Omental fat pad (tissue), 4 donors: Measurements from ENCODE around the gene NEK6. TPM values are rescaled to one million over a fixed set of nuclear protein-coding genes. Genes with fewer than 3 reads are reported as not detected.

Experiments used
- ATAC-seq: fragments of 150-250 bp; one replicate; pipeline ENCODE4 v1.9.1; 2016; ENCODE audit warnings: mild to moderate bottlenecking, moderate library complexity; ENCODE audit not compliant: low FRiP score
- DNase-seq: peaks from one replicate; pipeline ENCODE4 v3.0.0-alpha.2; 2019; ENCODE audit warnings: low spot score
- total RNA-seq, 4 donors: library from RNA; depleted of rRNA; stranded (reverse); fragments of >200 nt; gene quantifications; one replicate each; pipeline ENCODE4 v1.1.0, GENCODE V29; 2016
- TF ChIP-seq, protein P1 (sequence below), 3 donors: fragments of 450-650 bp; IDR thresholded peaks; one replicate each; pipeline ENCODE4 v1.5.1; 2016 to 2017; ENCODE audit warnings: antibody characterized with exemption in 3 of 3, mild to moderate bottlenecking in 3 of 3, moderate library complexity in 2 of 3

The NEK6 gene
- total RNA-seq, 4 donors from 2014 or later, result 11.8 to 52.1 (median 29.0) TPM

DNA sequence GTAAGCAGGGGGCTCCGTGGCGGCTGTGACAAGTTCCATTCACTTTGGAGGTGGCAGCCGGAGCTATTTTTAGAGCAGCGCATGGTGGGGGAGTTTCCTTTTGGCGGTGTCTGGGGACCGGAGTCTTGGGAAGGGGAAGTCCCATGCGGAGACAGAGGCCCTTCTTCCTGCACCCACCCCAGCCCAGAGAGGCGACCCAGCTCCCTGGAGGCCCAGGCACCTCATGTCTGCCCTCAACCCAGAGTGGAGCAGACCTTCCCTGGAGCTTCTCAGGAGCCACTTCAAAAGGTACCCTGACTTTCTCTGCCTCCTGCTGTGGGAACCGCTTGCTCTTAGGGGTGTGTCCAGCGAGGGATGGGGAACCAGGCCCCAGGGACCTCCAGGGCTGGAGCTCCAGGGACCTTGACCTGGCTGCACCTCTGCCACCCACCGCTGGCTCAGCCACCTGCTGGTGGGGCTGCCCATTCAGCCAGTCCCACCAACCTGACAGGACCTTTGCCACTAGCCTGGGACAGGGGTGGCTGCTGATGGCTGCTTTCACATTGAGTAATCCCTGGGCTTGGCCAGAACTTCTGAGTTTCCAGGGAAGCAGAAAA lies 34.1 kb downstream of the NEK6 start:
- ATAC-seq (peak; percentile 15), DNase-seq (no peak)
- TF ChIP-seq, protein P1, sequence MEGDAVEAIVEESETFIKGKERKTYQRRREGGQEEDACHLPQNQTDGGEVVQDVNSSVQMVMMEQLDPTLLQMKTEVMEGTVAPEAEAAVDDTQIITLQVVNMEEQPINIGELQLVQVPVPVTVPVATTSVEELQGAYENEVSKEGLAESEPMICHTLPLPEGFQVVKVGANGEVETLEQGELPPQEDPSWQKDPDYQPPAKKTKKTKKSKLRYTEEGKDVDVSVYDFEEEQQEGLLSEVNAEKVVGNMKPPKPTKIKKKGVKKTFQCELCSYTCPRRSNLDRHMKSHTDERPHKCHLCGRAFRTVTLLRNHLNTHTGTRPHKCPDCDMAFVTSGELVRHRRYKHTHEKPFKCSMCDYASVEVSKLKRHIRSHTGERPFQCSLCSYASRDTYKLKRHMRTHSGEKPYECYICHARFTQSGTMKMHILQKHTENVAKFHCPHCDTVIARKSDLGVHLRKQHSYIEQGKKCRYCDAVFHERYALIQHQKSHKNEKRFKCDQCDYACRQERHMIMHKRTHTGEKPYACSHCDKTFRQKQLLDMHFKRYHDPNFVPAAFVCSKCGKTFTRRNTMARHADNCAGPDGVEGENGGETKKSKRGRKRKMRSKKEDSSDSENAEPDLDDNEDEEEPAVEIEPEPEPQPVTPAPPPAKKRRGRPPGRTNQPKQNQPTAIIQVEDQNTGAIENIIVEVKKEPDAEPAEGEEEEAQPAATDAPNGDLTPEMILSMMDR (IDR thresholded peaks at IDR 0.05), result no peak

DNA sequence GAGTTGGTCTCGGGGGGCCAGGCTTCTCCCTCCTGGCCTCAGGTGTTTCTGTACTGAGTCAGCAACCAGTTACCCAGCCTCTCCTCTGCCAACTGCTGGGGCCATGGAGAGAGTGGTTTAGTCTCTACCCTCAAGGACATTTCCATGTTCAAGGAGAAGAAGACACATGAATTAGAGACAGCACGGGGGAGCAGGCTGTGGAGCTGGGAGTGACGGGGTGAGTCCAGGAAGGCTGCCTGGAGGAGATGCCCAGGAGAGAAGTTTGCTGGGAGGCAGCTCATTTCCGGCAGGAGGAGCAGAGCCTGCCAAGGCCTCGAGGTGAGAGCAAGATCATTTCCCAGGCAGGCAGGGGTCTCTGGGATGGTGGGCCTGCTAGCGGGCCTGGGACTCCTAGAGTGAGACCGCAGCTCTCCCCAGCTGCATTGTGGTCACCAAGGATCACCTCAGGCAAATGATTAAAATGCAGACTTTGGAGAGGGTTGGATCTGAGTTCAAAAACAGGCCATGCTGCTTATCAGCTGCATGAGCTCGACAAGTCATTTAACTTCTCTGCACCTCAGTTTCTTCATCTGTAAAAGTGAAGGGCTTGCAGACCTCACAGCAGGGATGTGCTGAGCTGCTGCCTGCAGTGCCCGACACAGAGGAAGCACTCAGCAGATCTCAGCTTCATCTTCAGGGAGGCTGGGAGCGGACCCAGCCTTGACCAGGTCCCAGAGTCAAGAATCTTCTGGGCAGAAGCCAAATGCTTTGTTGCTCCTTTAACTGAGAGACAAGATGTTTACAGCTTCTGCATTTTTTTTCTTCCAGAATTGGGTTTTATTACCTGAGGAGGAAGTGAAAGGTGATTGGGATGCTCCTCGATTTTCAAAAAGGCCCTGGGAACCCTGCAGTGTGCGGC lies 35.2 kb downstream of the NEK6 start:
- no peak for ATAC-seq
- DNase-seq, result no peak
- TF ChIP-seq, protein P1 (IDR thresholded peaks at IDR 0.05), result no peak

DNA sequence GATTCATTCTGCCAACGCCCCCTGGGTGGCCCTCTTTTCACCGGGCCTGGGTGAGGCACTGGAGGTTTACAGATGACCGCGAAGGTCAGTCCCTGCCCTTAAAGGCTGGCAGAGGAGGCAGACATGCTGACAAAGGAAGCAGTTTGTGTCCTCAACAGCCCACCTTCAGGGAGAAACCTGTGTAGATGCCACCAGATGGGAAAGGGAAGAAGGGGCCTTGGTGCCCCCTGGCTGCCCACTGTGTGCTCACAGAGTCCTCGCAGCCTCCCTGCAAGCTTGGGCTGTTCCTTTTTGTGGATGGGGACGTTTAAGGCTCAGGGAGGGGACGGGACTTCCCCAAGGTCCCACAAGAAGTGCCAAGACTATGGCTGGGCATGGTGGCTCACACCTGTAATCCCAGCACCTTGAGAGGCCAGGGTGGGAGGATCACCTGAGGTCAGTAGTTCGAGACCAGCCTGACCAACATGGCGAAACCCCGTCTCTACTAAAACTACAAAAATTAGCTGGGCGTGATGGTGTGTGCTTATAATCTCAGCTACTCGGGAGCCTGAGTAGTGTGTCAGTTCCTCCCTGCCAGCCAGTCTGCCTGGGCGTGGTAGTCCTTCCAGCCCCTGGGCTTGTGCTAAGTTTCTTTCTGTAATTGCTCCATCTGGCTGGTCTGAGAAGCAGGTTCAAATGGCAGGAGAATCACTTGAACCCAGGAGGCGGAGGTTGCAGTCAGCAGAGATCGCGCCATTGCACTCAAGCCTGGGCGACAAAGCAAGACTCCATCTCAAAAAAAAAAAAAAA lies 36.2 kb downstream of the NEK6 start:
- DNase-seq (no peak), ATAC-seq (no peak)
- TF ChIP-seq, protein P1 (IDR thresholded peaks at IDR 0.05), result no peak

DNA sequence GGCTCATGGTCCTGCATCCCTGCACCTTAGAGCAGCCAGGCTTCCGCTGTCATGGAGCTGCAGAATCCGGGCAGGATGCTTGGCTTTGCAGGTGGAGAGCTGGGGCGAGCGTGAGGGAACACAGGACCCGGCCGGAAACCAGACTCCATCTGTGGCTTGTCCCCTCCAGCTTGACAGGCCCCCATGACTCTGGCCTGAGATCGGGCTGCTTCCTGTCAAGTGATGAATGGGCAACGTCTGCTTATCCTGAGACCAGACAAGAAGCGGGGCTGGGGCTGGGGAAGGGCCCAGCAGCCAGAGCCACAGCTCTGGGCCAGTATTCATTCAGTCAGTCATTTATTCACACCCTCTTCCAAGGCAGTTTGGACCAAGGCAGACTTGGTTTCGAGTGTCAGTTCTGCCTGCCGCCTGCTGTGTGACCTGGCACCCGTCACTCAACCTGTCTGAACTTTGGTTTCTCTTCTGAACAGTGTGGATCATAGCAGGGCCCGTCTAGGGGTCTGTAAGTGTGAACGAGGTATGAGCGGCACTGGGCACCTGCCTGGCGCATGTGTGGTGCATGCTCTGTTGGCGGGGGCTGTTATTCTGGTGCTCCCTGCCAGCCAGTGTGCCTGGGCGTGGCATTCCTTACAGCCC lies 37.5 kb downstream of the NEK6 start:
- no peak for DNase-seq
- no peak for ATAC-seq
- TF ChIP-seq, protein P1 (IDR thresholded peaks at IDR 0.05), result no peak

DNA sequence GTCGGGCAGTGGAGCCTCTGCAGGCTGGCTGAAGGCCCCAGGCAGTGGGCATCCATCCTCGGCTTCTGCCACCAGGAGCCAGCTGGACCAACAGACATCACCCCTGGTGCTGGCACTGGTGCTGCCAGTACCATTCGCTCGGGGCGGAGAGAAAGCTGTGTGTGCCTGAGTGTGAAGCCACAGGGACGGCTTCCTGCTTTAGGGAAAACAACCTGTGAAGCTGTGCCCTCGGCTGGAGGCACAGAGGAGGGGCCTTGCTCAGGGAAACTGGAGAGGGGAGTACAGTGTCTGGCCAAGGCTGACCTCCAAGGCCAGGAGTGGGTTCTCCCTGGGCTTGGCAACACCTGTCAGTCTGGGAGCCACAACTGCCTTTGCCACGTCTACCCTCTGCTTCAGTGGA lies 38.3 kb downstream of the NEK6 start:
- no peak for ATAC-seq
- TF ChIP-seq, protein P1 (IDR thresholded peaks at IDR 0.05), result no peak
- no peak for DNase-seq

DNA sequence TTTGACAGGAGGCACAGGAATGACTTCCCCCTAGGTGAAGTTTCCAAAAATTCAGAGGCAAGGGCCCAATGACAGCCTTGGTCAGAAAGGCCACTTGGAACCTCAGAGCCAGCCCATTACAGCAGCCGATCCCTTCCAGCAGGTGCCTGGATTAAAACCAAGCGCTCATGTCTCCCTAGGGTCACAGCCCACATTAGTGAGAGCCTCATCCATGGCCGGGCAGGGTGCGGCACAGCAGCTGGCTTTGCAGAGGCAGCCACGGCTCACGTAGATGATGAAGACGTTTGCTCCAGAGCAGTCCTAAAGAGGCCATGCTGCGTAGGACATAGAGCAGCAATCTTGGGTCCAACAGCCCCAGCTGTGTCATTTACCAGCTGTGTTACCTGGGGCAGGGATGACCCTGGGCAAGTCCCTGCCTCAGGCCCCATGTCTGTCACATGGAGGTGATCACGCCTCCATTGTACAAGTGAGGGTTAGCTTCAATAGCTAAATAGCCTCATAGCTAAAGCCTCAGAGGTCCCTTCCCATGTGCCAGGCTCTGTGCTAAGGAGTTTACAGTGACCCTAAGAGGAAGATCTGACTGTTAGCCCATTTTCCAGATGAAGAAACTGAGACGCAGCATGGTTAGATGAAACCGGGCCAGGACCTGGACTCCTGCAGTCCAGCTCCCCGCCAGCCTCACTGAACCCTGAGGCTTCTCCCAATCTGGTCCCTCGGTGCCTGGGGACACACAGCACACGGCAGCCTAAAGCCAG lies 39.2 kb downstream of the NEK6 start:
- no peak for ATAC-seq
- no peak for DNase-seq

More for the DNA sequence above, 39.2 kb downstream of the NEK6 start:
- TF ChIP-seq, protein P1 (IDR thresholded peaks at IDR 0.05), result no peak
